Breast epithelium (tissue), 3 donors: Measurements from ENCODE around the gene MACROH2A1.

Experiments
- POLR2A ChIP-seq: fragments of 450-650 bp; IDR thresholded peaks from one replicate; pipeline ENCODE4 v1.6.1; 2016; ENCODE audit warnings: antibody characterized with exemption, mild to moderate bottlenecking, moderate library complexity
- TF ChIP-seq, protein P1 (sequence below), 3 donors: fragments of 450-650 bp; IDR thresholded peaks; one replicate each; pipeline ENCODE4 v1.5.1; 2016 to 2017; ENCODE audit warnings: antibody characterized with exemption in 3 of 3, mild to moderate bottlenecking in 3 of 3, moderate library complexity in 3 of 3

DNA sequence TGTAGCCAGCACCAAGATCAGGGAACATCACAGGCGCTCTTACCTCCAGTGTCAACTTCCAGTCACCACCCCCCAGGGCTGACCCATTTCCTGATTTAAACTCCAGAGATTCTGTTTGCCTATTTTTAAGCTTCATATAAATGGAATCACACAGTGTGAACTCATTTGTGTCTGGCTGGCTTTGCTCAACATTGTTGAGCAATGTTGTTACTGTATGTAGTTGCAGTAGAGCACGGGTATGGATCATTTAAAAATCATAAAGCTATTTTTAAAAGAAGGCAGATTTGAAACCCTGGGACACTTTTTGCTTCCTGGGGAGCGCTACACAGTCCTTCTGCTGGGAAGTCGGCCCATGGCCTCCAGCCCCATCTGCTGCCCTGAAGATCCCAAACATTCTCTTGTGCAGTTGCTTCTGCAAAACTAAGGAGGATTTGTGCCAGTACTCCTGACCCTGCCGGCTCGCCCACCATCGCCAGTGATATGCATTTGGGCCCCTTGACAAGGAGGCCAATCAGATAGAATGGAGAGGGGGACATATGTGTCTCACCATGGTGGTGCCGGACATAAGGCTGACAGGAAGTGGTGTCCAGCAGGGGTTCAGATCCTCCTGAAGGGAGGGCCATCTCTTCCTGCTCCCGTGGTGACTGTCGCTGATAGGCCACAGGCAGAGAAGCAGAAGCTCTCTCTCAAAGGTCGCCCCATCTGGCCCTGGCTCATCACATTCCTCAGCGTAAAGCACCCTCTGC lies 34.8 kb upstream of the MACROH2A1 start:
- TF ChIP-seq, protein P1, sequence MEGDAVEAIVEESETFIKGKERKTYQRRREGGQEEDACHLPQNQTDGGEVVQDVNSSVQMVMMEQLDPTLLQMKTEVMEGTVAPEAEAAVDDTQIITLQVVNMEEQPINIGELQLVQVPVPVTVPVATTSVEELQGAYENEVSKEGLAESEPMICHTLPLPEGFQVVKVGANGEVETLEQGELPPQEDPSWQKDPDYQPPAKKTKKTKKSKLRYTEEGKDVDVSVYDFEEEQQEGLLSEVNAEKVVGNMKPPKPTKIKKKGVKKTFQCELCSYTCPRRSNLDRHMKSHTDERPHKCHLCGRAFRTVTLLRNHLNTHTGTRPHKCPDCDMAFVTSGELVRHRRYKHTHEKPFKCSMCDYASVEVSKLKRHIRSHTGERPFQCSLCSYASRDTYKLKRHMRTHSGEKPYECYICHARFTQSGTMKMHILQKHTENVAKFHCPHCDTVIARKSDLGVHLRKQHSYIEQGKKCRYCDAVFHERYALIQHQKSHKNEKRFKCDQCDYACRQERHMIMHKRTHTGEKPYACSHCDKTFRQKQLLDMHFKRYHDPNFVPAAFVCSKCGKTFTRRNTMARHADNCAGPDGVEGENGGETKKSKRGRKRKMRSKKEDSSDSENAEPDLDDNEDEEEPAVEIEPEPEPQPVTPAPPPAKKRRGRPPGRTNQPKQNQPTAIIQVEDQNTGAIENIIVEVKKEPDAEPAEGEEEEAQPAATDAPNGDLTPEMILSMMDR (IDR thresholded peaks at IDR 0.05) = no peak
- no peak for TF ChIP-seq POLR2A
